ENCODE measurements around the gene CTDSP2.
A peak's percentile ranks its signal among the peaks of the same experiment; 100 is the strongest.

CTDSP2 gene

DNA sequence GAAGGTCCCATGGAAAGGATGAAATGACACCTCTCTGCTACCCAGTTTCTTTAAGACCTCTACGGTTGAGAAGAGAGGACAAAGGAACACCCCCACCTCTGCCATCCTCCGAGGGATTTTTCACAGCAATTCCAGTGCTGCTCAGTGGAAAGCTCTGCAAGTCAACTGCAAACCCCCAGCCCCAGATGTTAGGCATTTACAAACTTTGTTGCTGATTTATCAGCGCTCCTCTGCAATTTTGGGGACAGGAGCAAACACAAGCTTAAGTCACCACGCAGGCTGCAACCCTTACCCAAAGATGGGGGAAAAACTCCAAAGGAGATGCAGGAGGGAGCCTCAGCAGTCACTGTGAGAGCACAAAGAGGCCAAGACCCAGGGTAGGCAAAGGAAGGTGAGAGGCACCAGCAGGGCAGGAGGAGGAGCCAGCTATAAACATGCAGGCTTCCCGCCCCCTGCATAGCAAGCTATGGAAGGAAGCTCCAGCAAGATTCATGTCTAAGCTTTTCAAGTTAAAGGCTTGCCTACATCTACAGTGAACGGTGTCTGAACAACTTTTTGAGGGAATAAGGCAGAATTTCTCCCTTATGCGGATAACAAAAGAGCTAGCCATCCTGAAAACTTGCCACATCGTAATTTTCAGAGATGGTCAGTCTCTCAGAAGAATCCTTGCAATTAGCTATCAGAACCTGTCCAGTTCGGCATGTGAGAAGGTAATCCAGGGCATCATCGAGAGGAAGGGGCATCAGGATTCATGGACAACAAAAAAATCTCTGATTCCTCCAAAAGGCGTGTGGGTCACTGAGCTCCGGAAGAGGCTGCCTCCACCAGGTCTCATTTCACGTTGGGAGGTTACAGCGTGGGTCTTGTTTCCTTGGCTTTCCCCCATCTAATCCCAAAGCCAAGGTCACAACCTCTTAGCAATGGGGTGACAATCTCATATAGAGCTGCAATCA, 3.9 kb downstream of the CTDSP2 start:
- Mint-ChIP-seq H3K27ac (peak overlapping the region; percentile 98), H3K9me3 (no peaks in the 10 kb centered on the region), H3K27me3 (no peaks in the 10 kb centered on the region), H3K4me1 (ENCODE audit: low read depth in 2 of 2) (peaks cover 69 to 71% of the 10 kb centered on the region in 2 donors), H3K36me3 (ENCODE audit: insufficient read depth) (peaks cover 40% of the 10 kb centered on the region), H3K4me3 (peak overlapping the region; percentile 84)
- ATAC-seq (replicated peaks) (no peak), DNase-seq (no peak)

DNA sequence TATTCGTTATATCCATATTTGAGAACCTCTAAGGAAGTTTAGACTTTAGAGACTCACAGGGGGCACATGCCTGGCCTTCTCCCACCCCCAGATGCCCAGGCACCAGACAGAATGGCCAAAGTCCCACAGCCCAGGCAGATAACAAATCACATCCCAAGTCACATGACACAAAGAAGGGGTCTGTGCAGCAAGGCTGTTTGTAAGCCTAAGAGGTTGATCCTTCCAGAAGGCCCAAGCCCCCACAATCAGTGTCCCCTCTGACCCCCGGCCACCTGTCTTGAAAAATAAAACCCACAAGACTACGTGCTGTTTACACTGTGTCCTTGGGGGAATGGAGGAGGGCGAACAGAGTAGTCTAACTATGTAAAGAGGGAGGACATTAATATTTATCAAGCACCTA, 5.1 kb downstream of the CTDSP2 start:
- peak overlapping the region; percentile 40 to 84 for H3K4me3 Mint-ChIP-seq

DNA sequence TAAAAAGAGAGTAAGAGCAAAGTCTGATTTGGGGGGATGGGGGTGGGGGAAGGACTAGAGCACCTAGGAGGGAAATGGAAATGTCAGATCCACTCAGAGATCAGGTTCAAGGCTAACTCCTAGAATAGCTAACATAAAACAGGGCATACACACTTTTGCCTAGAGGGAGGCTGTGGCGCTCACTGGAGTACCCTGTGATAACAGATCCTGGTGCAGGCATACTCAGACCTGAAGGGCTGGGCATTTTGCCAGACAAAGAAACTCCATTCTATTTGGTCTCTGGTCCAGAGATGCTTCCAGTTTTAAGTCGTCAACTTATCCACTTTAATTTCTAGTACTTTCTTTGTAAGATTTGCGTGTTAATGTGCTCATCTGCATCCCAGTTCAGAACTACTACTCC, 5.8 kb downstream of the CTDSP2 start:
- Mint-ChIP-seq H3K4me1 (ENCODE audit: low read depth in 2 of 2) (peaks cover 84 to 85% of the 10 kb centered on the region in 2 donors), H3K27ac (peak overlapping the region; percentile 98), H3K4me3 (peak overlapping the region in 1 of 2 donors; percentile 40), H3K36me3 (ENCODE audit: insufficient read depth) (peaks cover 29% of the 10 kb centered on the region), H3K27me3 (no peaks in the 10 kb centered on the region), H3K9me3 (no peaks in the 10 kb centered on the region)
- DNase-seq (no peak), ATAC-seq (replicated peaks) (no peak)

More for the DNA sequence above, 5.1 kb downstream of the CTDSP2 start:
- Mint-ChIP-seq H3K36me3 (ENCODE audit: insufficient read depth) (peaks cover 33% of the 10 kb centered on the region), H3K27ac (peak overlapping the region; percentile 98), H3K4me1 (ENCODE audit: low read depth in 2 of 2) (peaks cover 77 to 78% of the 10 kb centered on the region in 2 donors), H3K9me3 (no peaks in the 10 kb centered on the region), H3K27me3 (no peaks in the 10 kb centered on the region)
- DNase-seq (no peak), ATAC-seq (replicated peaks) (no peak)

GRCh38 chr12:57839996-57840395, 6.5 kb downstream of the CTDSP2 start:
- Mint-ChIP-seq H3K4me1 (ENCODE audit: low read depth in 2 of 2) (peaks cover 89 to 90% of the 10 kb centered on the region in 2 donors), H3K4me3 (peak overlapping the region; percentile 59 to 74)
- no peak for ATAC-seq (replicated peaks)

GRCh38 chr12:57838594-57839302, 7.8 kb downstream of the CTDSP2 start:
- Mint-ChIP-seq H3K4me3 (peak overlapping the region; percentile 59 to 74), H3K9me3 (no peaks in the 10 kb centered on the region), H3K4me1 (ENCODE audit: low read depth in 2 of 2) (peaks cover 90% of the 10 kb centered on the region in 2 donors), H3K27ac (peak overlapping the region; percentile 98), H3K36me3 (ENCODE audit: insufficient read depth) (peaks cover 16% of the 10 kb centered on the region), H3K27me3 (no peaks in the 10 kb centered on the region)
- peak; percentile 15 for ATAC-seq (replicated peaks)
- no peak for DNase-seq

More at GRCh38 chr12:57839996-57840395, 6.5 kb downstream of the CTDSP2 start:
- Mint-ChIP-seq H3K9me3 (no peaks in the 10 kb centered on the region), H3K27me3 (no peaks in the 10 kb centered on the region), H3K36me3 (ENCODE audit: insufficient read depth) (peaks cover 24% of the 10 kb centered on the region), H3K27ac (peak overlapping the region; percentile 98)
- DNase-seq: no peak

- ATAC-seq (replicated peaks) (peak; percentile 58), DNase-seq (peak in 1 of 3 experiments; percentile 6)
- no peaks in the 10 kb centered on the region for H3K27me3 Mint-ChIP-seq
- peaks cover 9% of the 10 kb centered on the region for H3K36me3 Mint-ChIP-seq (ENCODE audit: insufficient read depth)
- H3K4me3 Mint-ChIP-seq: peak overlapping the region; percentile 59 to 74
- peak overlapping the region; percentile 98 for H3K27ac Mint-ChIP-seq
- peaks cover 89 to 90% of the 10 kb centered on the region in 2 donors for H3K4me1 Mint-ChIP-seq (ENCODE audit: low read depth in 2 of 2)
- H3K9me3 Mint-ChIP-seq: no peaks in the 10 kb centered on the region
Observed at GRCh38 chr12:57837864-57838562, 8.5 kb downstream of the CTDSP2 start.

DNA sequence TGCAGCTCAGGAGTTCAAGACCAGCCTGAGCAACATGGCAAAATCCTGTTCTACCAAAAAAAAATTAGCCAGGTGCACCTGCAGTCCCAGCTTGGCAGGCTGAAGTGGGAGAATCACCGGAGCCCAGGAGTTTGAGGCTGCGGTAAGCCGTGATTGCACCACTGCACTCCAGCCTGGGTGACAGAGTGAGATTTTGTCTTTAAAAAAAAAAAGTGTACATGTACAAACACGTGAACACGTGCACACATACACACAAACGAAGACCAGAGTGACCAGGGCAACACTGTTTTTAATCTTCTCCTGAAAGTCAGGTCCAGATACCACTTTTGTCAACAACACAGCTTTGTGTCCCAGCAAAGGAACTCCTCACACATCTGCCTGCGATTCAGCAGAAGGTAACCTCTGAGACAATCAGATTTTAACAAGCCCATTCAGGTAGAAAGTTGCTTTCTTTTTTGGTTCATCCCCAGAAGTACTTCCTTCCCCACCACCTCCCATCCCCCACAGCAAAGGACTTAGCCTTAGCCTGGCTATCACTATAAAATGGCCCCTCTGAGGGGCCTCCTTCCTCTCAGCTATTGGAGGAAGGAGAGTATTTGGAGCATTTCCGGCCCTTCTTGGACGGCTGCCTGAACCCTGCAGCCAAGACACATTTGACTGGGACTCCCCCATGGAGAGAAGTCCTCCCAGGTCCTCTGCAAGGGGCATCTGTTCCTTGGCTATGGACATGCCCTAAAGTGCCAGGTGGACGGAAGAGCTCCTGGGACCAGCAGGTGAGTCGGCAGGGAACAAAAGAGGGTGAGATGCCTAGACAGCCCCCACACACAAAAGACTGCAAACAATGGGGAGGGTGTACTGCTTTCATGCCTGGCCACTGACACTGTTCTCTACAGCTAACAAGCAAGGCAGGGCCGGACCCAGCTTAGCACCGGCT, 9.8 kb downstream of the CTDSP2 start:
- no peaks in the 10 kb centered on the region for H3K9me3 Mint-ChIP-seq
- peaks cover 10% of the 10 kb centered on the region for H3K36me3 Mint-ChIP-seq (ENCODE audit: insufficient read depth)
- no peaks in the 10 kb centered on the region for H3K27me3 Mint-ChIP-seq
- peak overlapping the region; percentile 71 to 81 for H3K4me3 Mint-ChIP-seq
- ATAC-seq (replicated peaks) (peak; percentile 52), DNase-seq (peak; percentile 24 to 40 (median 31))
- H3K27ac Mint-ChIP-seq: peak overlapping the region; percentile 98
- peaks cover 84 to 87% of the 10 kb centered on the region in 2 donors for H3K4me1 Mint-ChIP-seq (ENCODE audit: low read depth in 2 of 2)

DNA sequence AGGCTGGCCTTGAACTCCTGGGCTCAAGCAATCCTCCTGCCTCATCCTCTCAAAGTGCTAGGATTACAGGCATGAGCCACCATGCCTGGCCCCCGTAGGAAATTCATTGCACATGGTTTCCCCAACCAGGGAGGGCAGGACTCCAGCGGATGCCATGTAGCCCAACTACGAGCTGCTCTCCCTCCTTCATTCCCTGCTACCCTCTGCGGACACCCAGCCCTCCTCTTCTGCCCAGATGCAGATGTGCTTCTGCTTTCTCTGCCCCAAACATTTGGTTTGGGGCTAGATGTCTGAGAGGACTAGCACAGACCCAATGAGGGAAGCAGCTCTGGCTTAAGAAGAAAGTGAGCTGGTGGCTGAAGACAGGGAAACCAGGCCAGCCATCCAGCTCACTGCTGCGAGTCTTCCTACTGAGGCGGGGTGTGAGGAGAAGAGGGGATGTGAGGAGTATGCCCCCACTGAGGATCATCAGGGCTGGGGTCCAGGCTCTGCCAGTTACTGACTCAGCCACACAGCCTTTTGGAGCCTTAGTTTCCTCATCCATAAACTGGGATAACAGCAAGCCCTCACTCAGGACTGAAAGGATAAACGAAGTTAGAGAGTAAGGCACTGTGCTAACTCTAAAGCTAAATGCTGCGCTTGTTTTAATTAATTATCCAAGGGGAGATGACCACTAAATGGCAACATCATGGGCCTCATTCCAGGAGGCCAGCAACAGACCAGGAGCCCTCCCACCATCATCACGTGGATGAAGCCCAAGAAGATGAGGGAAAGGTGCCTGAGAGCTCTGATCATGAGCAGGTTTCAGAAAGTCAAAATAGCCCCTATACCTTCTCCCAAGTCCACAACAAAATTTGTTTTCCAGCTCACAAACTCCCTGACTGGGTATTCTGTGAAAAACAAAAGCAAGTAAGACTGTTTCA, 10.9 kb downstream of the CTDSP2 start:
- H3K27ac Mint-ChIP-seq: peak overlapping the region; percentile 98
- H3K27me3 Mint-ChIP-seq: no peaks in the 10 kb centered on the region
- no peak for DNase-seq
- H3K9me3 Mint-ChIP-seq: no peaks in the 10 kb centered on the region
- H3K4me3 Mint-ChIP-seq: peak overlapping the region; percentile 71 to 81
- H3K4me1 Mint-ChIP-seq (ENCODE audit: low read depth in 2 of 2): peaks cover 78 to 82% of the 10 kb centered on the region in 2 donors
- no peak for ATAC-seq (replicated peaks)
- peaks cover 18% of the 10 kb centered on the region for H3K36me3 Mint-ChIP-seq (ENCODE audit: insufficient read depth)

GRCh38 chr12:57834086-57834876, 12.2 kb downstream of the CTDSP2 start:
- no peak for ATAC-seq (replicated peaks)
- peak overlapping the region; percentile 98 for H3K27ac Mint-ChIP-seq
- H3K4me3 Mint-ChIP-seq: peak overlapping the region; percentile 61 to 81
- no peak for DNase-seq
- H3K27me3 Mint-ChIP-seq: no peaks in the 10 kb centered on the region
- H3K9me3 Mint-ChIP-seq: no peaks in the 10 kb centered on the region
- peaks cover 25% of the 10 kb centered on the region for H3K36me3 Mint-ChIP-seq (ENCODE audit: insufficient read depth)
- H3K4me1 Mint-ChIP-seq (ENCODE audit: low read depth in 2 of 2): peaks cover 68 to 79% of the 10 kb centered on the region in 2 donors

GRCh38 chr12:57833672-57834071, 12.9 kb downstream of the CTDSP2 start:
- no peaks in the 10 kb centered on the region for H3K27me3 Mint-ChIP-seq
- DNase-seq (no peak), ATAC-seq (replicated peaks) (no peak)
- peak overlapping the region; percentile 98 for H3K27ac Mint-ChIP-seq
- peaks cover 31% of the 10 kb centered on the region for H3K36me3 Mint-ChIP-seq (ENCODE audit: insufficient read depth)
- no peaks in the 10 kb centered on the region for H3K9me3 Mint-ChIP-seq
- H3K4me1 Mint-ChIP-seq (ENCODE audit: low read depth in 2 of 2): peaks cover 62 to 77% of the 10 kb centered on the region in 2 donors
- H3K4me3 Mint-ChIP-seq: peak overlapping the region; percentile 61 to 81

- H3K4me1 Mint-ChIP-seq (ENCODE audit: low read depth in 2 of 2): peaks cover 54 to 70% of the 10 kb centered on the region in 2 donors
- no peaks in the 10 kb centered on the region for H3K9me3 Mint-ChIP-seq
- DNase-seq (no peak), ATAC-seq (replicated peaks) (no peak)
- peaks cover 38% of the 10 kb centered on the region for H3K36me3 Mint-ChIP-seq (ENCODE audit: insufficient read depth)
- no peaks in the 10 kb centered on the region for H3K27me3 Mint-ChIP-seq
- peak overlapping the region; percentile 98 for H3K27ac Mint-ChIP-seq
- peak overlapping the region; percentile 81 to 88 for H3K4me3 Mint-ChIP-seq
Observed at GRCh38 chr12:57832966-57833365, 13.6 kb downstream of the CTDSP2 start.

Data from effector memory CD8-positive, alpha-beta T cell (primary cell).